Measurements from ENCODE around the gene TTYH2. TPM values are rescaled to one million over a fixed set of nuclear protein-coding genes. Genes with fewer than 3 reads are reported as not detected.

The TTYH2 gene
- total RNA-seq, 1 experiment from 2014 or later, result 4.5 TPM

DNA sequence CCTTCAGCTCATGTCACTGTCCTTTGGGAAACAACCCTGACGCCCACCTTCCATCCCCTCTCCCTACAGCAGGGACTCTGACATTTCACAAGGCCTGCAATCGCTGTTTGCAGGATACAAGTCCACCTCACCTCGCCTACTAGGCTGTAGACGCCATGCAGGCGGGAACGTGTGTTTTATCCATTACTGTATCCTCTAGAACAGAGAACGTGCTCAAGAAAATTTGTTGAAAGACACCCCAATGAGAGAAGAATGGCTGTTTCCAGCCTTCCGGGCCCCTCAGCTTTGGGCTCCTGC lies 1.5 kb upstream of the TTYH2 start:
- peaks cover 50% of the 10 kb centered on the region for H3K4me1 Mint-ChIP-seq
- TF ChIP-seq TEAD4 (CRISPR knock-in tag; IDR thresholded peaks at IDR 0.05) (no peak), ZNF671 (CRISPR knock-in tag; IDR thresholded peaks at IDR 0.05) (peak; percentile 77; the same call in 1 of the 2 replicates), NR2C2 (CRISPR knock-in tag; IDR thresholded peaks at IDR 0.05) (no peak), NFATC4 (CRISPR knock-in tag; IDR thresholded peaks at IDR 0.05) (no peak), ZNF232 (CRISPR knock-in tag; IDR thresholded peaks at IDR 0.05) (no peak)
- TF ChIP-seq, protein P1, sequence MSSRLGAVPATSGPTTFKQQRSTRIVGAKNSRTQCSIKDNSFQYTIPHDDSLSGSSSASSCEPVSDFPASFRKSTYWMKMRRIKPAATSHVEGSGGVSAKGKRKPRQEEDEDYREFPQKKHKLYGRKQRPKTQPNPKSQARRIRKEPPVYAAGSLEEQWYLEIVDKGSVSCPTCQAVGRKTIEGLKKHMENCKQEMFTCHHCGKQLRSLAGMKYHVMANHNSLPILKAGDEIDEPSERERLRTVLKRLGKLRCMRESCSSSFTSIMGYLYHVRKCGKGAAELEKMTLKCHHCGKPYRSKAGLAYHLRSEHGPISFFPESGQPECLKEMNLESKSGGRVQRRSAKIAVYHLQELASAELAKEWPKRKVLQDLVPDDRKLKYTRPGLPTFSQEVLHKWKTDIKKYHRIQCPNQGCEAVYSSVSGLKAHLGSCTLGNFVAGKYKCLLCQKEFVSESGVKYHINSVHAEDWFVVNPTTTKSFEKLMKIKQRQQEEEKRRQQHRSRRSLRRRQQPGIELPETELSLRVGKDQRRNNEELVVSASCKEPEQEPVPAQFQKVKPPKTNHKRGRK (CRISPR knock-in tag; IDR thresholded peaks at IDR 0.05; ENCODE audit: borderline replicate concordance), result no peak
- TF ChIP-seq, protein P2, sequence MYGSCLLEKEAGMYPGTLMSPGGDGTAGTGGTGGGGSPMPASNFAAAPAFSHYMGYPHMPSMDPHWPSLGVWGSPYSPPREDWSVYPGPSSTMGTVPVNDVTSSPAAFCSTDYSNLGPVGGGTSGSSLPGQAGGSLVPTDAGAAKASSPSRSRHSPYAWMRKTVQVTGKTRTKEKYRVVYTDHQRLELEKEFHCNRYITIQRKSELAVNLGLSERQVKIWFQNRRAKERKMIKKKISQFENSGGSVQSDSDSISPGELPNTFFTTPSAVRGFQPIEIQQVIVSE (CRISPR knock-in tag; IDR thresholded peaks at IDR 0.05; ENCODE audit: borderline replicate concordance), result no peak
- ATAC-seq (no peak), DNase-seq (ENCODE audit: low spot score) (no peak)
- no peaks in the 10 kb centered on the region for H3K9me3 Mint-ChIP-seq
- H3K27me3 Mint-ChIP-seq (ENCODE audit: low read depth), result peaks cover 37% of the 10 kb centered on the region
- H3K4me3 Mint-ChIP-seq, result peak overlapping the region; percentile 93
- ChIA-PET POLR2A (interaction anchor here (1.1 to 1.5 kb wide), 3 partner anchors 22 to 73 kb away, joined by 5 read pairs; no protein-coding TSS in a partner anchor), CTCF (interaction anchor here (1.0 to 4.9 kb wide), 5 partner anchors 12 to 85 kb away, joined by 4 to 26 read pairs (median 13); no protein-coding TSS in a partner anchor)
- H3K27ac Mint-ChIP-seq, result peak overlapping the region; percentile 73
- peaks cover 31% of the 10 kb centered on the region for H3K36me3 Mint-ChIP-seq

DNA sequence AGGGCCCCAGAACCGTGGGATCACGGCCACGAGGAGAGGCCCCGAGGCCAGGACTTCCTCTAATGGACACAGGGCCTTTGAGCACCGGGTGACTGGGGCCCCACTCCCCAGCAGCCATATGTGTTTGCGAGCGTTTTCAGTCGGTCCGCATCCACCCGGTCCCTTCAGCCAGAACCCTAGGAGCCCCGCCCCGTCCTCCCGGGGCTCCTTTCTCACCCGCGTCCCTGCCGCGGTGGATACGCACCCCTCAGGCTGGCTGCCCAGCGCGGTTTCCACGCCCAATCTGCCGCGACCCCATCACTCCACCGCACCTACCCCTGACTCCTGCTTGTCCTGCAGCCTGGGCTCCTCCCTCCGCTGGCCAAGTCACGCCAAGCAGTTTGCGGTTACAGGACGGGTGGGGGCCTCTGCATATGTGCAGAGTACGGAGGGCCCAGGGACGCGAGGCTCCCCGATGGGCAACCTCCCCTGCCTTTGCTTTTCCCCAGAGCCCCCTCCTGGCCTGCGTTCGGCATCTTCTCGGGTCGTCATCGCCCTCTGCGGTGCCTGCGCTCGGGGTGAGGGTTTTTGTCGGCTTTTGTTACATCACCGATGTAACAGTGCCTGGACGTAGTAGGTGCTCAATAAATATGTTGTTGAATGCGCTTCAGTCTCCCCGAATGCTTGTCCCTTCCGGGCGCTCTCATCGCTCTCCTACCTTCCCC lies 1.0 kb upstream of the TTYH2 start:
- POLR2A ChIA-PET, result interaction anchor here (1.0 to 1.2 kb wide), 3 partner anchors 8 to 33 kb away, joined by 3 to 7 read pairs (median 5); no protein-coding TSS in a partner anchor
- peak; percentile 6 for ATAC-seq
- DNase-seq (ENCODE audit: low spot score), result peak; percentile 48
- Mint-ChIP-seq H3K27me3 (ENCODE audit: low read depth) (peaks cover 37% of the 10 kb centered on the region), H3K9me3 (no peaks in the 10 kb centered on the region), H3K4me1 (peaks cover 50% of the 10 kb centered on the region), H3K27ac (peak overlapping the region; percentile 65; the same call in 1 of the 2 replicates), H3K4me3 (peak overlapping the region; percentile 93), H3K36me3 (peaks cover 29% of the 10 kb centered on the region)
- CTCF ChIA-PET, result interaction anchor here (1.0 to 4.9 kb wide), 22 partner anchors 9 to 192 kb away, joined by 3 to 26 read pairs (median 8); partner anchors contain the start of genes BTBD17, DNAI2 and RPL38
- TF ChIP-seq, protein P3, sequence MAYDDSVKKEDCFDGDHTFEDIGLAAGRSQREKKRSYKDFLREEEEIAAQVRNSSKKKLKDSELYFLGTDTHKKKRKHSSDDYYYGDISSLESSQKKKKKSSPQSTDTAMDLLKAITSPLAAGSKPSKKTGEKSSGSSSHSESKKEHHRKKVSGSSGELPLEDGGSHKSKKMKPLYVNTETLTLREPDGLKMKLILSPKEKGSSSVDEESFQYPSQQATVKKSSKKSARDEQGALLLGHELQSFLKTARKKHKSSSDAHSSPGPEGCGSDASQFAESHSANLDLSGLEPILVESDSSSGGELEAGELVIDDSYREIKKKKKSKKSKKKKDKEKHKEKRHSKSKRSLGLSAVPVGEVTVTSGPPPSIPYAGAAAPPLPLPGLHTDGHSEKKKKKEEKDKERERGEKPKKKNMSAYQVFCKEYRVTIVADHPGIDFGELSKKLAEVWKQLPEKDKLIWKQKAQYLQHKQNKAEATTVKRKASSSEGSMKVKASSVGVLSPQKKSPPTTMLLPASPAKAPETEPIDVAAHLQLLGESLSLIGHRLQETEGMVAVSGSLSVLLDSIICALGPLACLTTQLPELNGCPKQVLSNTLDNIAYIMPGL (CRISPR knock-in tag; IDR thresholded peaks at IDR 0.05), result 0 out of 2 replicates have a peak, but pooled peaks have one; percentile 23
- TF ChIP-seq OVOL2 (CRISPR knock-in tag; IDR thresholded peaks at IDR 0.05; ENCODE audit: borderline replicate concordance), result no peak
- no peak for TF ChIP-seq CREB1 (CRISPR knock-in tag; IDR thresholded peaks at IDR 0.05)
- no peak for TF ChIP-seq ZNF317 (CRISPR knock-in tag; IDR thresholded peaks at IDR 0.05; ENCODE audit: borderline replicate concordance, low read depth)
- TF ChIP-seq NFATC4 (CRISPR knock-in tag; IDR thresholded peaks at IDR 0.05), result peak; percentile 43; the same call in 1 of the 2 replicates
- 0 out of 2 replicates have a peak, but pooled peaks have one; percentile 18 for TF ChIP-seq GTF2I (CRISPR knock-in tag; conservative IDR thresholded peaks at IDR 0.05)
- TF ChIP-seq, protein P4, sequence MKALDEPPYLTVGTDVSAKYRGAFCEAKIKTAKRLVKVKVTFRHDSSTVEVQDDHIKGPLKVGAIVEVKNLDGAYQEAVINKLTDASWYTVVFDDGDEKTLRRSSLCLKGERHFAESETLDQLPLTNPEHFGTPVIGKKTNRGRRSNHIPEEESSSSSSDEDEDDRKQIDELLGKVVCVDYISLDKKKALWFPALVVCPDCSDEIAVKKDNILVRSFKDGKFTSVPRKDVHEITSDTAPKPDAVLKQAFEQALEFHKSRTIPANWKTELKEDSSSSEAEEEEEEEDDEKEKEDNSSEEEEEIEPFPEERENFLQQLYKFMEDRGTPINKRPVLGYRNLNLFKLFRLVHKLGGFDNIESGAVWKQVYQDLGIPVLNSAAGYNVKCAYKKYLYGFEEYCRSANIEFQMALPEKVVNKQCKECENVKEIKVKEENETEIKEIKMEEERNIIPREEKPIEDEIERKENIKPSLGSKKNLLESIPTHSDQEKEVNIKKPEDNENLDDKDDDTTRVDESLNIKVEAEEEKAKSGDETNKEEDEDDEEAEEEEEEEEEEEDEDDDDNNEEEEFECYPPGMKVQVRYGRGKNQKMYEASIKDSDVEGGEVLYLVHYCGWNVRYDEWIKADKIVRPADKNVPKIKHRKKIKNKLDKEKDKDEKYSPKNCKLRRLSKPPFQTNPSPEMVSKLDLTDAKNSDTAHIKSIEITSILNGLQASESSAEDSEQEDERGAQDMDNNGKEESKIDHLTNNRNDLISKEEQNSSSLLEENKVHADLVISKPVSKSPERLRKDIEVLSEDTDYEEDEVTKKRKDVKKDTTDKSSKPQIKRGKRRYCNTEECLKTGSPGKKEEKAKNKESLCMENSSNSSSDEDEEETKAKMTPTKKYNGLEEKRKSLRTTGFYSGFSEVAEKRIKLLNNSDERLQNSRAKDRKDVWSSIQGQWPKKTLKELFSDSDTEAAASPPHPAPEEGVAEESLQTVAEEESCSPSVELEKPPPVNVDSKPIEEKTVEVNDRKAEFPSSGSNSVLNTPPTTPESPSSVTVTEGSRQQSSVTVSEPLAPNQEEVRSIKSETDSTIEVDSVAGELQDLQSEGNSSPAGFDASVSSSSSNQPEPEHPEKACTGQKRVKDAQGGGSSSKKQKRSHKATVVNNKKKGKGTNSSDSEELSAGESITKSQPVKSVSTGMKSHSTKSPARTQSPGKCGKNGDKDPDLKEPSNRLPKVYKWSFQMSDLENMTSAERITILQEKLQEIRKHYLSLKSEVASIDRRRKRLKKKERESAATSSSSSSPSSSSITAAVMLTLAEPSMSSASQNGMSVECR (CRISPR knock-in tag; IDR thresholded peaks at IDR 0.05; ENCODE audit: borderline replicate concordance), result no peak
- TF ChIP-seq ESRRA (CRISPR knock-in tag; IDR thresholded peaks at IDR 0.05; ENCODE audit: borderline replicate concordance), result no peak
- TF ChIP-seq, protein P2 (CRISPR knock-in tag; IDR thresholded peaks at IDR 0.05; ENCODE audit: borderline replicate concordance), result no peak

Measured in WTC11 (cell line).